Measurements from ENCODE around the gene CDK18.

CDK18 gene

GRCh38 chr1:205506409-205507200, 2.1 kb downstream of the CDK18 start:
- DNase-seq (ENCODE audit: low spot score) = no peak
- TF ChIP-seq CTCF (IDR thresholded peaks at IDR 0.05; ENCODE audit: extremely low read depth, missing control alignments) = no peak

- DNase-seq (ENCODE audit: low spot score) = no peak
- TF ChIP-seq CTCF (IDR thresholded peaks at IDR 0.05; ENCODE audit: extremely low read depth, missing control alignments) = no peak
These were observed 3.8 kb downstream of the CDK18 start for GRCh38 chr1:205508227-205508714.

GRCh38 chr1:205510308-205510950, 6.0 kb downstream of the CDK18 start:
- TF ChIP-seq CTCF (IDR thresholded peaks at IDR 0.05; ENCODE audit: extremely low read depth, missing control alignments) = no peak

GRCh38 chr1:205510951-205511330, 6.5 kb downstream of the CDK18 start:
- no peak for DNase-seq (ENCODE audit: low spot score)
- no peak for TF ChIP-seq CTCF (IDR thresholded peaks at IDR 0.05; ENCODE audit: extremely low read depth, missing control alignments)

More at GRCh38 chr1:205510308-205510950, 6.0 kb downstream of the CDK18 start:
- DNase-seq (ENCODE audit: low spot score) = no peak

- DNase-seq (ENCODE audit: low spot score) = no peak
- no peak for TF ChIP-seq CTCF (IDR thresholded peaks at IDR 0.05; ENCODE audit: extremely low read depth, missing control alignments)
These were observed 7.9 kb downstream of the CDK18 start for GRCh38 chr1:205512059-205513045.

GRCh38 chr1:205513774-205514173, 9.3 kb downstream of the CDK18 start:
- no peak for DNase-seq (ENCODE audit: low spot score)
- TF ChIP-seq CTCF (IDR thresholded peaks at IDR 0.05; ENCODE audit: extremely low read depth, missing control alignments) = no peak
